GM10266 (cell line): ENCODE data around the gene SNX1.
"Not testable (repeated sequence)": the region's sequence is repeated elsewhere in the genome, so short reads cannot be mapped to it uniquely, and the experiment has no call there.

Source experiments
- DNase-seq: peaks from one replicate; pipeline ENCODE4 v3.0.0; 2012; ENCODE audit errors: extremely low spot score
- TF ChIP-seq, protein P1 (sequence below): IDR thresholded peaks from 2 replicates; pipeline ENCODE4 v1.5.1; 2012; ENCODE audit warnings: mild to moderate bottlenecking, low read depth; ENCODE audit not compliant: control insufficient read depth, insufficient read depth; ENCODE audit errors: missing control alignments

Gene SNX1

DNA sequence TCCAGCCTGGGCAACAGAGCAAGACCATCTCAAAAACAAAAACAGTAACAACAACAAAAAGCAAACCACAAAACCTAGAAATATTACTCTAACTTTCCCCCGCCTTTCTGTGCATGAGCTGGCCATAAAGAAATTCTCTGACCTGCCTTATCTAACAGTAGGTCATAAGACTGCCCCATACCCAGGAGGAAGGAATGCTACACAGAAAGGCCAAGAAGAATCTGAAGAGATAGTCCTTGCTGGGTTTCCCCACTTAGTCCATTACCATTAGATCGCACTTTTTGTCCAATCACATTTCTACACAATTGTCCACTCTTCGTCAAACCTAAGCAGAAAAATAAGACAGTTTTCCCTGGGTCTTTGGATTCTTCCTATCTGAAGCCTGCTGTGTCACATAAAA is 25.7 kb upstream of the SNX1 start:
- TF ChIP-seq, protein P1, sequence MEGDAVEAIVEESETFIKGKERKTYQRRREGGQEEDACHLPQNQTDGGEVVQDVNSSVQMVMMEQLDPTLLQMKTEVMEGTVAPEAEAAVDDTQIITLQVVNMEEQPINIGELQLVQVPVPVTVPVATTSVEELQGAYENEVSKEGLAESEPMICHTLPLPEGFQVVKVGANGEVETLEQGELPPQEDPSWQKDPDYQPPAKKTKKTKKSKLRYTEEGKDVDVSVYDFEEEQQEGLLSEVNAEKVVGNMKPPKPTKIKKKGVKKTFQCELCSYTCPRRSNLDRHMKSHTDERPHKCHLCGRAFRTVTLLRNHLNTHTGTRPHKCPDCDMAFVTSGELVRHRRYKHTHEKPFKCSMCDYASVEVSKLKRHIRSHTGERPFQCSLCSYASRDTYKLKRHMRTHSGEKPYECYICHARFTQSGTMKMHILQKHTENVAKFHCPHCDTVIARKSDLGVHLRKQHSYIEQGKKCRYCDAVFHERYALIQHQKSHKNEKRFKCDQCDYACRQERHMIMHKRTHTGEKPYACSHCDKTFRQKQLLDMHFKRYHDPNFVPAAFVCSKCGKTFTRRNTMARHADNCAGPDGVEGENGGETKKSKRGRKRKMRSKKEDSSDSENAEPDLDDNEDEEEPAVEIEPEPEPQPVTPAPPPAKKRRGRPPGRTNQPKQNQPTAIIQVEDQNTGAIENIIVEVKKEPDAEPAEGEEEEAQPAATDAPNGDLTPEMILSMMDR: no peak
- DNase-seq: no peak

DNA sequence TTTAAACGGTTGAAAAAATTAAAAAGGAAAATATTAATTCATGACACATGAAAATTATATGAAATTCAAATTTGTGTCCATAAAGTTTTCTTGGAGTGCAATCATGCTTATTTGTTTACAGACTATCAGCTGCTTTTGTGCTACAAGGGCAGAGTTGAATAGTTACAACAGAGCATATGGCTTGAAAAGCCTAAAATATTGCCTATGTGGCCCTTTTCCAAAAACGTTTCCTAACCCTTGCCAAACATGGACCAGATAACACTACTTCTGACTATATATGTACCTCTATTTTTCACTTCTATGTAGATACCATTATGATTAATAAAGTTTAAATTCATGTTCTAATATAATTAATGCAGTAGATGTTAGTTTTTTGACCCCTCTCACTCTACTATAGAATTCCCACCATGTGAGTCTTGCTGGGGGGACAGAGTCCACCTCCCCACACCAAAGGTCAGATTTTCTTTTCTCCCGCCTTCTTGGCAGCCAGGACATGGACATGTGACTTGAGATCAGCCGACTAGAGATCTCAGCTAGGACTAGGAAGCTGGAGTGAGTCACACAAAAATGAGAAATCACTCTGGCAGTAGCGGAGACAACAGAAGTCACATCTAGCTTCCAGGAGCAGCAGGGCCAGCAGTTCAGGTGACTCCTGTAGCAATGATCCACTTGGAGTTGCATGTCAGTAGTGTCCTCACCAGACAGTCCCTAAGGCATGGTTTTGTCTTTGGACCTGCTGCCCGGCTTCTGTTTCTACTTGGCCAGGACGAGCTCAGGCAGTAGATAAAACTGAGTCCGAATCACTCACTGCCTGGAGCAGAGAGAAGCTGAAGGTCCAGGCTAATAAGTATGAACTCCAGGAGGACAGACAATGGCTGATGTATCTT is 24.6 kb upstream of the SNX1 start:
- DNase-seq: no peak
- TF ChIP-seq, protein P1: no peak

DNA sequence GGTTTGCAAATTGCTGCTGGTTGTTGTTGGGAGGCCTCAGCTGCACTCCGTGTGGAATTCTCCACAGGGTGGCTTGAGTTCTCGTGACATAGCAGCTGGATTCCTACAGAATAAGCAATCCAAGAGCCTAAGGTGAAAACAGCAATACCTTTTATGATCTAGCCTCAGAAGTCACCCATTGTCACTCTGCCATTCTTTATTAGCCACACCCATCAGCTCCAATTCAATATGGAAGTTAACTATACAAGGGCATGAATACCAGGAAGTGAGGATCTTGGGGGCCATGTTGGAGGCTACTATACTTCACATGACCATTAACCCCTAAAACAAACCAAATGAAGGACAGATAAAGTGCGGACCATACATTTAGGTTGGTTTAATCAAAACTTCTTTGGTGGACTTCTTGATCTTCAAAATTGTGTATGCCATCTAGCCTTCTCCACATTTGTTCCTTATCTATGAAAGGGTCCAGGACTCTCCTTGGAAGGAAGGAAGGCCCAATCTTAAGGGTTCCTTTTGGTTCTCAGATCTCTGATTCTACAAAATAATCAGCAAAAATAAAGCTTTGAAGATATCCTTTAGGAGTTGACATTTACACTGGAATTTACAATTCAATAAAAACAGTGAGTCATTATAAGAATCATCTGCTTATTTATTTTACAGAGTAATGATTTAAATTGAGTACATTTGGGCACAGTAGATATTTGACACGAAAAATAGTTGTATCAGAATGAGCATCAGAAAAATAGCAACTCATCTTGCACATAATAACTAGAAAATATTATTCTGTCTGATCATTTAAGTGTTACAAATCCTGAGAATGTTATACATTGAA is 23.6 kb upstream of the SNX1 start:
- TF ChIP-seq, protein P1: no peak
- no peak for DNase-seq

DNA sequence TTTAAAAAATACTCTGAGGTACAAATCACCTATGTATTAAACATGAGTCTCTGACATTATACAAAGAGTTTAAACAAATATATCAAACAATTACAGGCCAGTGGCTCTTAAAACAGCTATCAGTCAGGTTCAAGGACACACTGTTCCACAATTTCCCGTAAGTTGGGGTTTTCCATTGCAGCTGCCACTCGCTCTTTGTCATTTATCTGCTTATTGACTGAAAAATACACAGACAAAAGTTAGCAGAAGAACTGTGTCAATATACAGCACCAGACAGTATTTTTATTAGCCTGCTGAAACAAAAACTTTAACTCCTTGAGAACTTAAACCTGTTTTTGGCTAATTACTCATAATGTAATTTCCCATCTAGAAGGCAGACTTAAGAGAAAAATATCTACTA is 23.0 kb upstream of the SNX1 start:
- TF ChIP-seq, protein P1: no peak
- DNase-seq: no peak

- DNase-seq: not testable (repeated sequence)
These were observed 22.3 kb upstream of the SNX1 start for GRCh38 chr15:64073496-64073895.

- DNase-seq: no peak
- TF ChIP-seq, protein P1: no peak
These were observed 13.0 kb upstream of the SNX1 start for GRCh38 chr15:64082757-64083156.

DNA sequence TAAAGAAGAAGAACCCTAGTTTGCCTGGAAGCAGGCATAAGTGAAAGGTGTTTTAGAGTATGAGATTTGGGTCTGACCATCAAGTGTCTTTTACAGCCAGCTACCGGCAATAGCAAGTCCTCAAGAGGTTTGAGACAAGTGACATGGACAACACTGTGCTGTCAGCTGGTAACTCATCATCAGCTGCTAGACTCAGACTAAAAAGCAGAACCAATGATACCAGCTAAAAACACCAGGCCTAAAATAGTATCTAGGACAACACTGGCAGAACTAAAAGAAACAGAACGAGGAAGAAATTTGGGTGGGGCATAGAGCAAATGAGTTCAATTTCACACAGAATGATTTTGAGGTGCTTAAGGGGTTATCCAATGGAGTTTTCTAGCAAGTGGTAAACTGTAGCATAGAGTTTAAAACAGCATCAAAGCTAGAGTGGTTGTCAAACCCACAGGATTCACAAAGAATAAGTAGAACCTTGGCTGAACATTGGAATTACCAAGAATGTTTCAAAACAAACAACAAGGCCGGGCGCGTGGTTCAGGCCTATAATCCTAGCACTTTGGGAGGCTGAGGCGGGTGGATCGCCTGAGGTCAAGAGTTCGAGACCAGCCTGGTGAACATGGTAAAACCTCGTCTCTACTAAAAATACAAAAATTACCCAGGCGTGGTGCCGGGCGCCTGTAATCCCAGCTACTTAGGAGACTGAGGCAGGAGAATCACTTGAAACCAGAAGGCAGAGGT is 6.1 kb upstream of the SNX1 start:
- DNase-seq: peak; percentile 43
- TF ChIP-seq, protein P1: no peak
